Dermis blood vessel endothelial cell (primary cell): ENCODE data around the gene SNRPA. TPM values are rescaled to one million over a fixed set of nuclear protein-coding genes. Genes with fewer than 3 reads are reported as not detected.
"Not testable (repeated sequence)": the region's sequence is repeated elsewhere in the genome, so short reads cannot be mapped to it uniquely, and the experiment has no call there.

ENCODE experiments used
- DNase-seq: peaks from one replicate; pipeline ENCODE4 v3.0.0; 2010
- total RNA-seq: library from RNA; depleted of rRNA; stranded (reverse); fragments of >200 nt; gene quantifications from 2 replicates; pipeline ENCODE4 v1.2.3, GENCODE V29; 2014

SNRPA gene
- total RNA-seq, 1 donor from 2014 or later = 22.1 TPM

- peak; percentile 74 for DNase-seq
Observed at GRCh38 chr19:40721936-40722661, 28.9 kb upstream of the SNRPA start.

GRCh38 chr19:40723661-40724254 lies 27.2 kb upstream of the SNRPA start:
- DNase-seq = no peak

GRCh38 chr19:40724315-40724714 lies 26.7 kb upstream of the SNRPA start:
- no peak for DNase-seq

GRCh38 chr19:40724855-40725254 lies 26.1 kb upstream of the SNRPA start:
- DNase-seq = no peak

GRCh38 chr19:40726279-40726678 lies 24.7 kb upstream of the SNRPA start:
- no peak for DNase-seq

- DNase-seq = not testable (repeated sequence)
Observed at GRCh38 chr19:40730065-40730464, 20.9 kb upstream of the SNRPA start.

GRCh38 chr19:40732304-40732703 lies 18.7 kb upstream of the SNRPA start:
- not testable (repeated sequence) for DNase-seq

- DNase-seq = no peak
Observed at GRCh38 chr19:40733149-40733548, 17.9 kb upstream of the SNRPA start.

- no peak for DNase-seq
Observed at GRCh38 chr19:40735013-40735771, 15.8 kb upstream of the SNRPA start.

GRCh38 chr19:40736661-40737060 lies 14.3 kb upstream of the SNRPA start:
- DNase-seq = no peak

GRCh38 chr19:40737102-40737644 lies 13.8 kb upstream of the SNRPA start:
- DNase-seq = no peak

- DNase-seq = no peak
Observed at GRCh38 chr19:40739030-40739839, 11.8 kb upstream of the SNRPA start.

GRCh38 chr19:40739871-40740703 lies 10.9 kb upstream of the SNRPA start:
- DNase-seq = no peak

- no peak for DNase-seq
Observed at GRCh38 chr19:40740747-40741146, 10.3 kb upstream of the SNRPA start.

- DNase-seq = no peak
Observed at GRCh38 chr19:40741527-40742390, 9.2 kb upstream of the SNRPA start.

- DNase-seq = no peak
Observed at GRCh38 chr19:40742477-40742876, 8.5 kb upstream of the SNRPA start.

GRCh38 chr19:40742886-40743285 lies 8.1 kb upstream of the SNRPA start:
- DNase-seq = no peak

- DNase-seq = no peak
Observed at GRCh38 chr19:40743926-40744325, 7.1 kb upstream of the SNRPA start.

- DNase-seq = peak; percentile 34
Observed at GRCh38 chr19:40744554-40745401, 6.2 kb upstream of the SNRPA start.

- peak; percentile 38 for DNase-seq
Observed at GRCh38 chr19:40745402-40745780, 5.6 kb upstream of the SNRPA start.
